ENCODE data around the gene SULT1A2. TPM values are rescaled to one million over a fixed set of nuclear protein-coding genes. Genes with fewer than 3 reads are reported as not detected.

The SULT1A2 gene
- total and polyA plus RNA-seq, 2 of the 8 experiments (the other 6 are each of a cell fraction or from before 2014, with no cell fraction given), result 0.29 to 0.35 TPM

DNA sequence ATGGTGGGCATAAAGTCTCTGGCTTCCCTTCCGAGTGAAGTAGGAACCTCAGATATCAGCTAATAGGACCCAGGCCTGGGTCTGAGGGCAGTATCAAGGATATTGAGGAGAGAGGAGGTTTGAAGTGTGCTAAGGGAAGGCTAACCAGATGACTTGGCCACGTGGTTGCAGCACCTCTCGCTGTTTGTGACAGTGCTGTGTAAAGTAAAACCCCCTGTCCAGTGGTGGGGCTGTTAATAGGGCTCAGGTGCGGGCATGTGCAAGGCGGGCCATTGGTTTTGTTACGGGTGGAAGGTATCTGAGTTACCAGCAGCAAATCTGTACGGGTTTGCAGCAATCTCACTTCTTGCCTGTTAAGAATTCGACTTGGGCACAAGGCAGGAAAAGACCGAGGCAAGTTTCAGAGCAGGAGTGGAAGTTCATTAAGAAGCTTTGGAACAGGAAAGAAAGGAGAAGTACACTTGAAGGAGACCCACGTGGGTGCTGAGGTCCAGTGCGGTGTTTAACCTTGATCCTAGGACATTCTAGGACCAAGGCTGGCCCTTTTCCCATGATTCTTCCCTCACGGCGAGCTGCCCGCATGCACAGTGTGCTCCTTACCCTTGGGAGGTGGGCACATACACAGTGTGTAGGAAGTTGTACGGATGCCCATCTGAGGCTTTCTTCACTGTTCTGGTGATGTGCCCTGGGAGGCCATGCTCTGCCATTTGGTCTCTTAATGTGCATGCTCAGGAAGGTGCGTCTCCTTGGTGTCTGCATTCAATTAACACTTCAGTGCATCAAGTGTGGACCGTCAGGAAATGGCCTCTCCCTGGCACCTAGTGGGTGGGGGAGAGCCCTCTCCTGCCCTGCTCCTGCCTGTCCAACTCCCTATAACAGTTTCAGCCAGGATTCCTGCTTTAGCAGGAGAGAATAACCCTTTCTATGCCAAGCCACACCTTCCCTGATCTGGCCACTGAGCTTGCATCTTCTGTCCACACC lies 22.8 kb downstream of the SULT1A2 start:
- Histone ChIP-seq H3K27ac (ENCODE audit: low read depth, low read length) (no peak overlapping the region), H4K8ac (ENCODE audit: extremely low read depth, insufficient read depth, low read length) (no peak overlapping the region), H4K5ac (ENCODE audit: insufficient read length, low read depth, low read length) (no peak overlapping the region), H4K20me1 (replicated peaks in 1 of 2; ENCODE audit: control insufficient read depth in 1 of 2, insufficient read depth in 2 of 2, low read length in 2 of 2) (peaks cover 0 to 2% of the 10 kb centered on the region in 2 experiments), H3K9me3 (ENCODE audit: insufficient read depth in 2 of 2, low read depth in 1 of 2, low read length in 1 of 2) (no peaks in the 10 kb centered on the region), H2BK12ac (ENCODE audit: low read depth, low read length) (peak overlapping the region; percentile 52; the same call in 1 of the 2 replicates), H2AFZ (ENCODE audit: low read length) (no peak overlapping the region), H2BK20ac (ENCODE audit: low read length) (no peak overlapping the region), H3K4me2 (ENCODE audit: insufficient read depth in 1 of 2, low read depth in 2 of 2, low read length in 2 of 2) (no peak overlapping the region), H2BK15ac (ENCODE audit: low read length) (0 out of 2 replicates have a peak overlapping the region, but pooled peaks have one; percentile 18), H2BK5ac (ENCODE audit: low read depth, low read length) (no peak overlapping the region), H3K27me3 (replicated peaks in 1 of 4; ENCODE audit: control insufficient read depth in 3 of 4, extremely low read depth in 1 of 4, insufficient read depth in 3 of 4, low read length in 3 of 4) (no peaks in the 10 kb centered on the region; a peak in 1 of 7 replicates), H2BK120ac (replicated peaks; ENCODE audit: low read depth, low read length) (no peak overlapping the region), H3K79me2 (ENCODE audit: control insufficient read depth in 1 of 2, insufficient read depth in 2 of 2, low read length in 2 of 2) (no peaks in the 10 kb centered on the region), H2AK5ac (ENCODE audit: low read depth, low read length) (0 out of 2 replicates have a peak overlapping the region, but pooled peaks have one; percentile 6), H3K79me1 (ENCODE audit: low read depth, low read length) (0 out of 2 replicates have a peak, but pooled peaks cover 2% of the 10 kb centered on the region), H3K9ac (replicated peaks in 1 of 4; ENCODE audit: extremely low read depth in 1 of 4, low read depth in 3 of 4, low read length in 3 of 4) (no peak overlapping the region), H3K36me3 (ENCODE audit: control insufficient read depth in 2 of 4, insufficient read depth in 4 of 4, low read length in 3 of 4) (no peaks in the 10 kb centered on the region), H3K23ac (ENCODE audit: insufficient read length) (no peak overlapping the region), H4K91ac (replicated peaks; ENCODE audit: insufficient read length, low read length) (no peak overlapping the region), H3K56ac (replicated peaks; ENCODE audit: insufficient read length, low read depth, low read length) (no peak overlapping the region), H3K4me1 (replicated peaks in 1 of 4; ENCODE audit: control insufficient read depth in 3 of 4, insufficient read depth in 4 of 4, low read length in 3 of 4) (peaks cover 7 to 15% (median 8%) of the 10 kb centered on the region in 4 experiments), H3K18ac (ENCODE audit: extremely low read depth, low read length) (no peak overlapping the region), H3K14ac (ENCODE audit: insufficient read length) (no peak overlapping the region), H3K4ac (replicated peaks; ENCODE audit: insufficient read length, low read depth, low read length) (no peak overlapping the region), H3K23me2 (ENCODE audit: low read depth, low read length) (no peaks in the 10 kb centered on the region), H3K4me3 (ENCODE audit: extremely low read depth in 1 of 4, insufficient read depth in 2 of 4, low read depth in 3 of 4, low read length in 4 of 4) (no peak overlapping the region)
- TF ChIP-seq BRCA1 (IDR thresholded peaks at IDR 0.05; ENCODE audit: low read depth, low read length), result no peak
- no peak for TF ChIP-seq TAF7 (optimal IDR thresholded peaks at IDR 0.05; ENCODE audit: borderline replicate concordance, low read depth, low read length)
- no peak for TF ChIP-seq SUZ12 (IDR thresholded peaks at IDR 0.05; ENCODE audit: low read length)
- no peak for TF ChIP-seq GABPA (IDR thresholded peaks at IDR 0.05; ENCODE audit: borderline replicate concordance, insufficient read depth, low read length)
- no peak for TF ChIP-seq POU5F1 (IDR thresholded peaks at IDR 0.05; ENCODE audit: low read depth, low read length)
- TF ChIP-seq TCF12 (IDR thresholded peaks at IDR 0.05; ENCODE audit: low read depth, low read length), result no peak
- TF ChIP-seq BACH1 (IDR thresholded peaks at IDR 0.05; ENCODE audit: low read length), result no peak
- TF ChIP-seq BCL11A (IDR thresholded peaks at IDR 0.05; ENCODE audit: low read depth in 2 of 2, low read length in 2 of 2), result no peak
- TF ChIP-seq NANOG (IDR thresholded peaks at IDR 0.05; ENCODE audit: insufficient read depth, low read depth, low read length, poor library complexity, severe bottlenecking), result no peak
- no peak for TF ChIP-seq CHD2 (IDR thresholded peaks at IDR 0.05; ENCODE audit: low read length)
- no peak for TF ChIP-seq SIRT6 (IDR thresholded peaks at IDR 0.05; ENCODE audit: low read length)
- ChIA-PET CTCF (ENCODE audit: partially characterized antibody) (interaction anchor here (0.6 to 2.0 kb wide), 7 partner anchors 9 to 1188 kb away, joined by 3 to 5 read pairs (median 3); no protein-coding TSS in a partner anchor), POLR2A (ENCODE audit: partially characterized antibody) (interaction anchor here (1.0 to 1.4 kb wide), 3 partner anchors 14 to 19 kb away, joined by 3 to 5 read pairs (median 4); no protein-coding TSS in a partner anchor)
- no peak for DNase-seq (ENCODE audit: low read depth in 1 of 2, low spot score in 2 of 2)
- WGBS, 2 experiments (ENCODE audit: extremely low coverage in 1 of 2, insufficient coverage in 1 of 2, insufficient read length in 1 of 2, insufficient replicate concordance in 2 of 2, low coverage in 1 of 2, low lambda C conversion rate in 2 of 2, missing lambda C conversion rate in 1 of 2), result 80% methylated on average over 17 of the region's 17 CpGs; no CpG with 5 or more reads in 1 of the 2 experiments
- no peak for FAIRE-seq

Data from H1 (cell line).